Subcutaneous adipose tissue (tissue), 4 donors: ENCODE data around the gene WWOX. TPM values are rescaled to one million over a fixed set of nuclear protein-coding genes. Genes with fewer than 3 reads are reported as not detected.

Experiments used
- total RNA-seq, 4 donors: library from RNA; depleted of rRNA; stranded (reverse); fragments of >200 nt; gene quantifications; one replicate each; pipeline ENCODE4 v1.1.0, GENCODE V29; 2016
- TF ChIP-seq, protein P1 (sequence below): fragments of 450-650 bp; IDR thresholded peaks from one replicate; pipeline ENCODE4 v1.5.1; 2016; ENCODE audit warnings: low read depth, mild to moderate bottlenecking, control low read depth, antibody characterized with exemption, moderate library complexity

Gene WWOX
- total RNA-seq, 4 donors from 2014 or later: 31.4 to 67.8 (median 46.0) TPM

DNA sequence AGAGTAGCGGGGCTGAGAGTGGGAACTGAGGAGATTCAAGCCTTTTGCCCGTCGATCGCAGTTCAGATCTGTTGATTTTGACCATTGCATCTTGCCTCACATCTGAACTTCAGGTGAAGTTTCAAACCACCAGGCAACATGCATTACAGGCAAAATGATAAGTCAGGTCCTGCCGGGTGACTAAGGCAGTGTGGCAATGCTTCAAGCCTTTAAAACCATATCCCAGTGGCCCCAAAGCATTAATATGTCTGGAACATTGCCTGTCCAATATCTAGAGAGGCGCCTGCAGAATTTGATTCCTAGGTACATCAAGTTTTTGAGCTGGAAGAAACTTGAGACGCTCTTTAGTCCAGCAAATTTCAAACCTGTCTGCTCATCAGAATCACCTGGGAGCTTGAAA, 998.3 kb downstream of the WWOX start:
- TF ChIP-seq, protein P1, sequence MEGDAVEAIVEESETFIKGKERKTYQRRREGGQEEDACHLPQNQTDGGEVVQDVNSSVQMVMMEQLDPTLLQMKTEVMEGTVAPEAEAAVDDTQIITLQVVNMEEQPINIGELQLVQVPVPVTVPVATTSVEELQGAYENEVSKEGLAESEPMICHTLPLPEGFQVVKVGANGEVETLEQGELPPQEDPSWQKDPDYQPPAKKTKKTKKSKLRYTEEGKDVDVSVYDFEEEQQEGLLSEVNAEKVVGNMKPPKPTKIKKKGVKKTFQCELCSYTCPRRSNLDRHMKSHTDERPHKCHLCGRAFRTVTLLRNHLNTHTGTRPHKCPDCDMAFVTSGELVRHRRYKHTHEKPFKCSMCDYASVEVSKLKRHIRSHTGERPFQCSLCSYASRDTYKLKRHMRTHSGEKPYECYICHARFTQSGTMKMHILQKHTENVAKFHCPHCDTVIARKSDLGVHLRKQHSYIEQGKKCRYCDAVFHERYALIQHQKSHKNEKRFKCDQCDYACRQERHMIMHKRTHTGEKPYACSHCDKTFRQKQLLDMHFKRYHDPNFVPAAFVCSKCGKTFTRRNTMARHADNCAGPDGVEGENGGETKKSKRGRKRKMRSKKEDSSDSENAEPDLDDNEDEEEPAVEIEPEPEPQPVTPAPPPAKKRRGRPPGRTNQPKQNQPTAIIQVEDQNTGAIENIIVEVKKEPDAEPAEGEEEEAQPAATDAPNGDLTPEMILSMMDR: no peak

GRCh38 chr16:79098907-79099306, 999.5 kb downstream of the WWOX start:
- TF ChIP-seq, protein P1: no peak

DNA sequence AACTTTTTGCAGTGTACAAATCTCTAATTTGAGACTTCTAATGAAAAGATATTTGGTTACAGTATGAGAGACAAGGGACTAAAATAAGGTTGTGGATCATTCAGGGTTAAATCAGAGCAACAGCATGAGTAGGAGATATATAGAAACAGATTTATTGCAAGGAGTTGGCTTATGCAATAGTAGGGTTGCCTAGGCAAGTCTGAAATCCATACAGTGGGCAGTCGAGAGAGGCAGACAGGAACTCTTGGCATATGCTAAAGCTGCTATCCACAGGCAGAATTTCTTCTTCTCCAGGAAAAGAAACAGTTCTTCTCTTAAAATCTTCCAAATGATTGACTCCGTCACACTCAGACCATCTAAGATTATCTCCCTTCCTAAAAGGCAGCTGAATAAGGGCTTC, 1000.3 kb downstream of the WWOX start:
- TF ChIP-seq, protein P1: no peak

GRCh38 chr16:79100447-79100846, 1001.0 kb downstream of the WWOX start:
- TF ChIP-seq, protein P1: no peak

GRCh38 chr16:79101491-79101890, 1002.0 kb downstream of the WWOX start:
- TF ChIP-seq, protein P1: no peak

GRCh38 chr16:79104567-79104966, 1005.1 kb downstream of the WWOX start:
- TF ChIP-seq, protein P1: no peak

DNA sequence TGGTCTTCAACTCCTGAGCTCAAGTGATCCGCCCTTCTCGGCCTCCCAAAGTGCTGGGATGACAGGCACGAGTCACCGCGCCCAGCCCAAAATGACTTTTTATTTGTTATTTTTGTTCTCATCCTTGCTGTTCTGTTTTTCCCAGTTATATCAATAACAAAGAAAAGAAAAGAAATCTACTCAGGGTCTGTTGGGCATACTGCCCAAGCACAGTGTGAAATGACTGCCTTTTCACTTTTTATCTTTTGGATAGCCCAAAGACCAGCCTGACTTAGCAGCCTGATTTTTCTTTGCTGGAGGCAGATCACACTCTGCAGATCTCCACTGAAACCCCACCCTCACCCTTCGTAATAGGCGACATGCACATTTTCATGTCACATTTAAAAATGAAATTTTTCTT, 1007.8 kb downstream of the WWOX start:
- TF ChIP-seq, protein P1: no peak

DNA sequence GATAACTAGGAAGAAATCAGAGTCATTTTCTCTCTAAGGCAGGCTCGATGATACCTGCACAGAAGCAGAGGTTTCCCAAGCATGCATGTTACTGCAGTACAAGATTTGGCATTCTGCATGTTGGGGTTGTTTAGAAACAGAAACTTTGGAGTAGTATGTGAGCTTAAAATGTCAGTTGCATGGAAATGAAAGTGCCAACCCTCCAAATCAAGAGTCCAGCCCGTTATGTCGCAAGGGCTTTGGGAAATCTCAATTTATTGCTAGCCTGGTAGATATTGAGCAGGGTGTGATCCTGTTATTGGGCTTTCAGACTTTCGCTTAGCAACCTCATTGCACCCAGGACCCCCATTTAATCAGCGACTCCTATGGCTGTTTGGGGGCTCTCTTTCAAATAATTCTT, 1010.3 kb downstream of the WWOX start:
- TF ChIP-seq, protein P1: no peak
